Measurements from ENCODE around the gene CHPF. TPM values are rescaled to one million over a fixed set of nuclear protein-coding genes. Genes with fewer than 3 reads are reported as not detected.

CHPF gene
- polyA plus RNA-seq, 1 experiment, result 119 TPM

DNA sequence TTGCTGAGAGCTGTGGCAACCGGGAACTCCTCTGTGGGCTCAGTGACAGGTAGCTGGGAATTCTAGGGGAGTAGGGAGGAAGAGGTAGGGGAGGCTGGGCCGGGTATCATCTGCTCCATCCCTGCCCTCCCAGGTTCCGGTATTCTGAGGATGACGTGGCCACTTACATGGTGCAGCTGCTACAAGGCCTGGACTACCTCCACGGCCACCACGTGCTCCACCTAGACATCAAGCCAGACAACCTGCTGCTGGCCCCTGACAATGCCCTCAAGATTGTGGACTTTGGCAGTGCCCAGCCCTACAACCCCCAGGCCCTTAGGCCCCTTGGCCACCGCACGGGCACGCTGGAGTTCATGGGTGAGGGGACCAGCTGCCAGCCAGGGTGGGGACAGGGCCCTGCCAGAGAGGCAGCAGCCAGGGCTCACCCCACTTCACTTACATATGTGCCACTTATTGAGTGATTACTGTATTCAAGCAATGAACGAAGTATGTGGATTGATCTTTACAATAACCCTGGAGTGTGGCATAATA, 52.9 kb downstream of the CHPF start:
- Histone ChIP-seq H3K36me3 (ENCODE audit: control insufficient read depth, insufficient read depth, low read length) (peaks cover 18% of the 10 kb centered on the region), H3K4me3 (ENCODE audit: low read depth, low read length) (no peak overlapping the region), H3K27me3 (ENCODE audit: control insufficient read depth, insufficient read depth, low read length) (no peaks in the 10 kb centered on the region)
- ChIA-PET CTCF (interaction anchor here (0.8 to 42.0 kb wide), 6 partner anchors 8 to 199 kb away, joined by 3 to 872 read pairs (median 3); partner anchors contain the start of genes ASIC4, CHPF and TMEM198), POLR2A (interaction anchor here (0.6 kb wide), 1 partner anchor 27 kb away, joined by 7 read pairs; no protein-coding TSS in a partner anchor)
- DNase-seq (ENCODE audit: low read depth), result no peak
- TF ChIP-seq, protein P1, sequence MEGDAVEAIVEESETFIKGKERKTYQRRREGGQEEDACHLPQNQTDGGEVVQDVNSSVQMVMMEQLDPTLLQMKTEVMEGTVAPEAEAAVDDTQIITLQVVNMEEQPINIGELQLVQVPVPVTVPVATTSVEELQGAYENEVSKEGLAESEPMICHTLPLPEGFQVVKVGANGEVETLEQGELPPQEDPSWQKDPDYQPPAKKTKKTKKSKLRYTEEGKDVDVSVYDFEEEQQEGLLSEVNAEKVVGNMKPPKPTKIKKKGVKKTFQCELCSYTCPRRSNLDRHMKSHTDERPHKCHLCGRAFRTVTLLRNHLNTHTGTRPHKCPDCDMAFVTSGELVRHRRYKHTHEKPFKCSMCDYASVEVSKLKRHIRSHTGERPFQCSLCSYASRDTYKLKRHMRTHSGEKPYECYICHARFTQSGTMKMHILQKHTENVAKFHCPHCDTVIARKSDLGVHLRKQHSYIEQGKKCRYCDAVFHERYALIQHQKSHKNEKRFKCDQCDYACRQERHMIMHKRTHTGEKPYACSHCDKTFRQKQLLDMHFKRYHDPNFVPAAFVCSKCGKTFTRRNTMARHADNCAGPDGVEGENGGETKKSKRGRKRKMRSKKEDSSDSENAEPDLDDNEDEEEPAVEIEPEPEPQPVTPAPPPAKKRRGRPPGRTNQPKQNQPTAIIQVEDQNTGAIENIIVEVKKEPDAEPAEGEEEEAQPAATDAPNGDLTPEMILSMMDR (IDR thresholded peaks at IDR 0.05; ENCODE audit: insufficient read depth, low read depth, low read length), result no peak

DNA sequence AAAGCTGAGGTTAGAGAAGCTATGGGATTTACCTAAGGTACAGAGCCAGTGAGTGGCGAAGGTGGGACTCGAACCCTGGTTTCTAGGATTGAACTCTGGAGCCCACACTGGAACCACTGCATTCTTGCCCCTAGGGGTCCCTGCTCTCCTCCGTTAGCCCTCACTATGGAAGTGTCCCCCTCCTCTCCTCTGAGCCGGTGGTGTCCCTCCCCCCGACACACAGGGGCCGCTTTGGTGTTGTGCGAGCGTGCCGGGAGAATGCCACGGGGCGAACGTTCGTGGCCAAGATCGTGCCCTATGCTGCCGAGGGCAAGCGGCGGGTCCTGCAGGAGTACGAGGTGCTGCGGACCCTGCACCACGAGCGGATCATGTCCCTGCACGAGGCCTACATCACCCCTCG, 53.4 kb downstream of the CHPF start:
- H3K27me3 ChIP-seq (ENCODE audit: control insufficient read depth, insufficient read depth, low read length), result no peaks in the 10 kb centered on the region
- TF ChIP-seq, protein P1 (IDR thresholded peaks at IDR 0.05; ENCODE audit: insufficient read depth, low read depth, low read length), result no peak
- no peak overlapping the region for H3K4me3 ChIP-seq (ENCODE audit: low read depth, low read length)
- H3K36me3 ChIP-seq (ENCODE audit: control insufficient read depth, insufficient read depth, low read length), result peaks cover 20% of the 10 kb centered on the region
- ChIA-PET CTCF (interaction anchor here (1.1 to 42.0 kb wide), 2 partner anchors 14 to 38 kb away, joined by 3 to 872 read pairs; partner anchors contain the start of genes ASIC4, CHPF and TMEM198), POLR2A (interaction anchor here (0.6 kb wide), 1 partner anchor 27 kb away, joined by 7 read pairs; no protein-coding TSS in a partner anchor)
- DNase-seq (ENCODE audit: low read depth), result no peak

DNA sequence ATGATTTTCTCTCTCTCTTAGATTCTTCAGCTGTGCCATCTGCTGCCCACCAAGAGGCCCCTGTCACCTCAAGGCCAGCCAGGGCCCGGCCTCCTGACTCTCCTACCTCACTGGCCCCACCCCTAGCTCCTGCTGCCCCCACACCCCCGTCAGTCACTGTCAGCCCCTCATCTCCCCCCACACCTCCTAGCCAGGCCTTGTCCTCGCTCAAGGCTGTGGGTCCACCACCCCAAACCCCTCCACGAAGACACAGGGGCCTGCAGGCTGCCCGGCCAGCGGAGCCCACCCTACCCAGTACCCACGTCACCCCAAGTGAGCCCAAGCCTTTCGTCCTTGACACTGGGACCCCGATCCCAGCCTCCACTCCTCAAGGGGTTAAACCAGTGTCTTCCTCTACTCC, 54.3 kb downstream of the CHPF start:
- DNase-seq (ENCODE audit: low read depth), result no peak
- ChIA-PET CTCF (interaction anchor here (1.1 kb wide), 1 partner anchor 9 kb away, joined by 3 read pairs; the partner anchor contains the start of gene GMPPA), POLR2A (no interaction called here)
- Histone ChIP-seq H3K4me3 (ENCODE audit: low read depth, low read length) (no peak overlapping the region), H3K27me3 (ENCODE audit: control insufficient read depth, insufficient read depth, low read length) (no peaks in the 10 kb centered on the region), H3K36me3 (ENCODE audit: control insufficient read depth, insufficient read depth, low read length) (peaks cover 20% of the 10 kb centered on the region)
- TF ChIP-seq, protein P1 (IDR thresholded peaks at IDR 0.05; ENCODE audit: insufficient read depth, low read depth, low read length), result no peak

Small RNAs within 50 kb of the gene (small RNA-seq; reads per million reads assigned to genes)
- gene MIR3132 (ENCODE audit: insufficient read length, low read depth, low replicate concordance) (not detected), gene RN7SKP213 (ENCODE audit: insufficient read length, low read depth, low replicate concordance) (not detected)

Other genes with a start within 250 kb of the CHPF start
- 3.2 and 7.0 TPM in 2 replicates for gene PTPRN, start 234.4 kb downstream of the CHPF start, polyA plus RNA-seq (2011; rRNA removed)
- not detected in 2 replicates for gene RESP18, start 211.1 kb downstream of the CHPF start, polyA plus RNA-seq (2011; rRNA removed)
- 69.2 and 134 TPM in 2 replicates for gene DNPEP, start 155.9 kb downstream of the CHPF start, polyA plus RNA-seq (2011; rRNA removed)
- 5.4 and 7.0 TPM in 2 replicates for gene DES, start 125.4 kb downstream of the CHPF start, polyA plus RNA-seq (2011; rRNA removed)
- 47.0 and 69.9 TPM in 2 replicates for gene SPEG, start 109.0 kb downstream of the CHPF start, polyA plus RNA-seq (2011; rRNA removed)
- 123 and 171 TPM in 2 replicates for gene GMPPA, start 44.9 kb downstream of the CHPF start, polyA plus RNA-seq (2011; rRNA removed)
- gene ASIC4, start 29.3 kb downstream of the CHPF start, polyA plus RNA-seq (2011; rRNA removed), result 0.04 and 0.09 TPM in 2 replicates
- gene TMEM198, start 219 bp upstream of the CHPF start, polyA plus RNA-seq (2011; rRNA removed), result 2.5 and 4.0 TPM in 2 replicates
- 47.2 and 75.9 TPM in 2 replicates for gene OBSL1, start 27.7 kb upstream of the CHPF start, polyA plus RNA-seq (2011; rRNA removed)
- 0.94 and 1.5 TPM in 2 replicates for gene INHA, start 28.5 kb upstream of the CHPF start, polyA plus RNA-seq (2011; rRNA removed)
- 11.3 and 21.0 TPM in 2 replicates for gene STK11IP, start 54.0 kb upstream of the CHPF start, polyA plus RNA-seq (2011; rRNA removed)
- 7.6 and 12.1 TPM in 2 replicates for gene SLC4A3, start 83.8 kb upstream of the CHPF start, polyA plus RNA-seq (2011; rRNA removed)